Esophagus muscularis mucosa (tissue), 4 donors: Measurements from ENCODE around the gene VSX1. TPM values are rescaled to one million over a fixed set of nuclear protein-coding genes. Genes with fewer than 3 reads are reported as not detected.

ENCODE experiments used
- DNase-seq: peaks from one replicate; pipeline ENCODE4 v3.0.0-alpha.2; 2017; ENCODE audit errors: extremely low spot score
- H3K27ac ChIP-seq, 4 donors: fragments of 200-600 bp; sonication (generic); replicated peaks in 1 of 4; 1 replicate in 3 of 4; 2 replicates in 1 of 4; pipeline ENCODE4 v1.5.1; 2016 to 2019; ENCODE audit warnings: mild to moderate bottlenecking in 1 of 4
- H3K27me3 ChIP-seq, 4 donors: fragments of 200-600 bp; sonication (generic); one replicate each; pipeline versions ENCODE4 v1.5.1 to v1.6.0; 2016 to 2019
- H3K36me3 ChIP-seq, 4 donors: fragments of 200-600 bp; sonication (generic); one replicate each; pipeline ENCODE4 v1.5.1; 2016 to 2019
- H3K4me1 ChIP-seq, 4 donors: fragments of 200-600 bp; sonication (generic); one replicate each; pipeline ENCODE4 v1.5.1; 2016 to 2019
- H3K4me3 ChIP-seq, 4 donors: fragments of 200-600 bp; sonication (generic); 1 replicate in 2 of 4; 2 replicates in 2 of 4; pipeline ENCODE4 v1.5.1; 2016 to 2019; ENCODE audit warnings: mild to moderate bottlenecking in 4 of 4, moderate library complexity in 1 of 4
- H3K9me3 ChIP-seq, 4 donors: fragments of 200-600 bp; sonication (generic); 1 replicate in 3 of 4; 2 replicates in 1 of 4; pipeline ENCODE4 v1.5.1; 2016 to 2019
- EP300 ChIP-seq: sonication (generic); formaldehyde crosslinking; IDR thresholded peaks from one replicate; pipeline ENCODE4 v1.6.1; 2017; ENCODE audit warnings: antibody characterized with exemption
- POLR2A ChIP-seq: fragments of 450-650 bp; IDR thresholded peaks from one replicate; pipeline ENCODE4 v1.6.1; 2017; ENCODE audit warnings: antibody characterized with exemption, moderate library complexity, mild to moderate bottlenecking, low read depth
- POLR2AphosphoS5 ChIP-seq, 2 donors: sonication (generic); formaldehyde crosslinking; IDR thresholded peaks; one replicate each; pipeline ENCODE4 v1.6.1; 2017; ENCODE audit warnings: antibody characterized with exemption in 2 of 2
- WGBS: methylation state at CpG from one replicate; pipeline ENCODE4 v1.1.5; 2018; 5-methylcytosine and 5-hydroxymethylcytosine counted together
- intact Hi-C: fragments of 100-400 bp; cut with DNase I; formaldehyde crosslinking; loops from one replicate; pipeline ENCODE4 v1.15.1; 2023
- total RNA-seq, 4 donors: library from RNA; depleted of rRNA; stranded (reverse); fragments of >200 nt; gene quantifications; one replicate each; pipeline versions ENCODE4 v1.1.0 to v1.2.1, GENCODE V29; 2016
- TF ChIP-seq, protein P1 (sequence below), 3 experiments: fragments of 200-600 bp in 2 of 3; fragments of 450-650 bp in 1 of 3; sonication (generic) in 2 of 3; IDR thresholded peaks; one replicate each; pipeline ENCODE4 v1.5.1; 2017 to 2019; ENCODE audit warnings: antibody characterized with exemption in 3 of 3, mild to moderate bottlenecking in 2 of 3, moderate library complexity in 1 of 3

VSX1 gene
- total RNA-seq, 4 donors from 2014 or later: 0.83 TPM; not detected in 3

DNA sequence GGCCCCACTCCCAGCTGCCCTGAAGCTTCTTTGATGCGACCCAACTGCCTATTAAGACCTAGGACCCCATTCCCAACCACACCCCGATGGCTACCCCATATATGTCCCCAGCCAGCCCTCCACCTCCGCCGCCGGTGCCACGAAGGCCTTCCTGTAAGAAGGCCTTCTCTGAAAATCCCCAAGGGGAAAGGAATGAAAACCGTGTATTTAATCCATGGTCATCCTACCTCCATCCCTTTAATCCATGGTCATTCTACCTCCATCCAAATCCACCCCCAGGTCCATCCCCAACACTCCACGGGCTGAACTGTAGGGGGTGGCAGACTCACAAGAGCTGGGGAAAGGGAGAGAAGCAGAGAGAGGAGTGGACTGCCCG is 545 bp upstream of the VSX1 start:
- H3K4me1 ChIP-seq: peaks cover 17 to 44% (median 43%) of the 10 kb centered on the region in 4 donors
- peaks cover 5 to 90% (median 54%) of the 10 kb centered on the region in 4 donors for H3K27me3 ChIP-seq
- H3K9me3 ChIP-seq: no peaks in the 10 kb centered on the region
- H3K4me3 ChIP-seq: no peak overlapping the region
- intact Hi-C loops: loop anchor here (5.0 kb wide), 1 partner anchor 95 kb away; no protein-coding TSS in a partner anchor
- no peak for TF ChIP-seq POLR2AphosphoS5 (IDR thresholded peaks at IDR 0.05)
- no peak for TF ChIP-seq POLR2A
- TF ChIP-seq, protein P1, sequence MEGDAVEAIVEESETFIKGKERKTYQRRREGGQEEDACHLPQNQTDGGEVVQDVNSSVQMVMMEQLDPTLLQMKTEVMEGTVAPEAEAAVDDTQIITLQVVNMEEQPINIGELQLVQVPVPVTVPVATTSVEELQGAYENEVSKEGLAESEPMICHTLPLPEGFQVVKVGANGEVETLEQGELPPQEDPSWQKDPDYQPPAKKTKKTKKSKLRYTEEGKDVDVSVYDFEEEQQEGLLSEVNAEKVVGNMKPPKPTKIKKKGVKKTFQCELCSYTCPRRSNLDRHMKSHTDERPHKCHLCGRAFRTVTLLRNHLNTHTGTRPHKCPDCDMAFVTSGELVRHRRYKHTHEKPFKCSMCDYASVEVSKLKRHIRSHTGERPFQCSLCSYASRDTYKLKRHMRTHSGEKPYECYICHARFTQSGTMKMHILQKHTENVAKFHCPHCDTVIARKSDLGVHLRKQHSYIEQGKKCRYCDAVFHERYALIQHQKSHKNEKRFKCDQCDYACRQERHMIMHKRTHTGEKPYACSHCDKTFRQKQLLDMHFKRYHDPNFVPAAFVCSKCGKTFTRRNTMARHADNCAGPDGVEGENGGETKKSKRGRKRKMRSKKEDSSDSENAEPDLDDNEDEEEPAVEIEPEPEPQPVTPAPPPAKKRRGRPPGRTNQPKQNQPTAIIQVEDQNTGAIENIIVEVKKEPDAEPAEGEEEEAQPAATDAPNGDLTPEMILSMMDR (IDR thresholded peaks at IDR 0.05): no peak
- TF ChIP-seq EP300: no peak
- DNase-seq: no peak
- H3K27ac ChIP-seq: no peak overlapping the region
- H3K36me3 ChIP-seq: no peaks in the 10 kb centered on the region
- WGBS: 33% methylated on average over 8 of the region's 9 CpGs

DNA sequence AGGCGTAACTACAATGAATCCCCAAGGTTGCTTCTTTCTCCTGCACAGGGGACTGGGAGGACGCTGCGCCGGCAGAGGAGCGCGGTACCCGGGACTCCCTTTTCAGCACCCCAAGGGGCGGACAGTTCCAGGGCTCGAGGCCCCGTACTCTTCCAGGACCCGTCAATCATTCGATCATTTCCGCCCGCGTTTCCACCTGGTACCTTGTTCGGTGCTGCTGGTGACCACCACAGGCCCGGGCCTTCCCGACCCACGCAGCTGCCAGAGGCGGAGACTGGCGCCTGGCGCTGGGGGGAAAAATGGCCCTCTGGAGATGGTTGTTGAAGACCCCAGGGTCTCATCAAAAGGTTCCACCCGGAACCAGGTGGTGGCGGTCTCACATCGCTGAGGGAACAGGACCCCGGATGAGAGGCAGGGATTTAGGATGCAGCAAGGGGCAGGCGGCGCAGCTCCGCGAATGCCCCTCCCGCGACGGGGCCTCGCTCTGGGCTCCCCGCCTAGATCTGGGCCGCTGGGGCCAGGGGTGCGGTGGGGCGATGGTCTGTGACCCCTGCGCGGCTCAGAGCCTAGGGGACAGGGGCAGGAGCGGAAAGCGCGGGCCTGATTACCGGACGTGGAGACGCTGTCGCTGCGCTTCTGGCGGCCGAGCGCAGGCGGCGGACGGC is 744 bp downstream of the VSX1 start:
- intact Hi-C loops: loop anchor here (5.0 kb wide), 1 partner anchor 96 kb away; no protein-coding TSS in a partner anchor
- no peak for TF ChIP-seq EP300
- TF ChIP-seq, protein P1 (IDR thresholded peaks at IDR 0.05): no peak
- TF ChIP-seq POLR2AphosphoS5 (IDR thresholded peaks at IDR 0.05): no peak
- no peak for TF ChIP-seq POLR2A
- Histone ChIP-seq H3K9me3 (no peaks in the 10 kb centered on the region), H3K27ac (no peak overlapping the region), H3K4me1 (peaks cover 23 to 55% (median 54%) of the 10 kb centered on the region in 4 donors), H3K36me3 (no peaks in the 10 kb centered on the region), H3K27me3 (peaks cover 5 to 77% (median 51%) of the 10 kb centered on the region in 4 donors), H3K4me3 (no peak overlapping the region)
- no peak for DNase-seq
- 6% methylated on average over 26 of the region's 54 CpGs for WGBS

DNA sequence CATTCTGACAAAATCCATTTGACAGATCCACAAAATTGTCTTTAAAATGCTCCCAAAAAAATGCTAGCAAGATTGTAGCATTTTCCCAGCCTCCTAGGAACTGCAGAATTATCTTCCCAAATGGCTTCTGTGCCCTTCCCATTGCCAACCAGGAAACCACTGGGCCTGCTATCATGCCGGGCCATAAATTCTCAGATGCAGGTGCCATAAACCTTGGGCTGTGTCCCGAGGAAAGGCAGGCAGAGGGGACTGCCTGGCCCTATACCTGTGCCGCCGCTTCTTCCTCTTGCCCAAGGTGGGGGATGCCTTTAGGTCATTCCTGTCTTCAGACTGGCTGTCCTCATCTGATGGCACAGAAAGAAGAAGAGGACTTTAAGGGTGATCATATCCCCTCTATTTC is 2.8 kb downstream of the VSX1 start:
- DNase-seq: no peak
- no peak overlapping the region for H3K4me3 ChIP-seq
- H3K4me1 ChIP-seq: peaks cover 23 to 47% (median 43%) of the 10 kb centered on the region in 4 donors
- WGBS: 74% methylated on average over 4 of the region's 4 CpGs
- no peaks in the 10 kb centered on the region for H3K36me3 ChIP-seq
- TF ChIP-seq, protein P1 (IDR thresholded peaks at IDR 0.05): no peak
- no peak for TF ChIP-seq EP300
- H3K9me3 ChIP-seq: no peaks in the 10 kb centered on the region
- intact Hi-C loops: no loop called here
- peaks cover 5 to 57% (median 34%) of the 10 kb centered on the region in 4 donors for H3K27me3 ChIP-seq
- no peak overlapping the region for H3K27ac ChIP-seq

DNA sequence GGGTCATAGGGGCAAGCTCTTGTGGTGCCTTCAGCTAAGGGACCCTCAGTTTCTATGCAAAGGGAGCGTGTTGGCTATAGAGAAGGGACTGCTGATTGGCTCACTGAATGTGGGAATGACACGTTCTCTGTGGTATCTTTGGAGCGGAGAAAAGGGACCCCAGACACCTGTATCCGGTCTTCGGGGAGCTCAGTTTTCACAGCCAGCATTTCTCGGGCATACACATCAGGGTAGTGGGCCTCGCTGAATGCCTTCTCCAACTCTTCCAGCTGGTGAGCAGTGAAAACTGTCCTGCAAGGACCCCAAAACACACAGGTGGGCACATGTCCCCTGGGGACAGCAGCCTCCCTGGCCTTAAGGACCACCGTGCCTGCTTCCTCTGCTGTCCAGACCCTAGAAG is 3.3 kb downstream of the VSX1 start:
- no peak overlapping the region for H3K4me3 ChIP-seq
- peaks cover 5 to 52% (median 29%) of the 10 kb centered on the region in 4 donors for H3K27me3 ChIP-seq
- H3K27ac ChIP-seq: no peak overlapping the region
- no peaks in the 10 kb centered on the region for H3K9me3 ChIP-seq
- TF ChIP-seq, protein P1 (IDR thresholded peaks at IDR 0.05): no peak
- TF ChIP-seq EP300: no peak
- no peak for TF ChIP-seq POLR2A
- no peak for TF ChIP-seq POLR2AphosphoS5 (IDR thresholded peaks at IDR 0.05)
- no peaks in the 10 kb centered on the region for H3K36me3 ChIP-seq
- 79% methylated on average over 7 of the region's 8 CpGs for WGBS
- intact Hi-C loops: no loop called here
- no peak for DNase-seq
- H3K4me1 ChIP-seq: peaks cover 18 to 42% (median 38%) of the 10 kb centered on the region in 4 donors
